ENCODE measurements around the gene ATP2B2.

Gene ATP2B2

DNA sequence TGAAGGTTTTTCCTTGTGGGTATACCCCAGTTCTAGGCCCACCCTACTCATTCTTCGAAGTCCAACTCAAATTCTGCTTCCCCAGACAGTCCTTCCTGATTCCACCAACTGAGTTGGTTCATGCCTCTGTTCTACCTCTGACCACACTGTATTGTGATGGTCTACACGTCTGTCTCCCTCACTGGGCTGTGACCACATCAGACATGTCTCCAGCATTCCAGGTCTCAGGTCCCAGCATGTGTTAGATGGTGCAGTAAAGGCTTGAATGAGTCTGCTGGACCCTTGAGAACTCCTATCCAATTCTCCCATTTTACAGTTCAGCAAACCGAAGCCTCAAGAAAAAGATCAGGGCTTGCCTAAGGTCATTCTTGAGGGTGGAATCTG is 2.8 kb upstream of the ATP2B2 start:
- no peaks in the 10 kb centered on the region for H3K4me1 ChIP-seq (ENCODE audit: control insufficient read depth, insufficient read depth, low read length)
- no peaks in the 10 kb centered on the region for H3K9me3 ChIP-seq (ENCODE audit: control insufficient read depth, low read length)
- no peaks in the 10 kb centered on the region for H3K36me3 ChIP-seq (ENCODE audit: control insufficient read depth, insufficient read depth, low read length)
- no peak overlapping the region for H3K4me3 ChIP-seq (ENCODE audit: low read length)
- no peak overlapping the region for H3K9ac ChIP-seq (ENCODE audit: low read length)
- peaks cover 29% of the 10 kb centered on the region for H3K27me3 ChIP-seq (ENCODE audit: control insufficient read depth, insufficient read depth, low read length)

DNA sequence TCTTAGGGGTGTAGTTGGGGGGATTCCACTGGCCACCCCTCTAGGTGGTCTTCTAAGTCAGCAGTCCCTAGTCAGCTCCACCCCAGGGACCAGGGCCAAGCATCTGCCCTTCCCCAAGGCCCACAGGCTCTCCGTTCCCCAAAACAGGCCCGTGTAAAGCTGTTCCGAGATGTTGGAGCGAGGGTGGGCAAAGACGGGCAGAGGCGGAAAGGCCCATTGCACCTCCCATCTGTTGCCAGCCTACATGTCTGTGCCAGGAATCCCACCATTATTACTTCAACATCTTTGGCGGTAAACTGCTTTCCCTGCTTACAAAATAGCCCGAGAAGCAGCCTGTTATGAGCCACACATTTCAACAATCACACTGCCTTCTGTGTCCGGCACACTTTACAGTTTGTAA is 1.9 kb upstream of the ATP2B2 start:
- no peaks in the 10 kb centered on the region for H3K4me1 ChIP-seq (ENCODE audit: control insufficient read depth, insufficient read depth, low read length)
- no peak overlapping the region for H3K9ac ChIP-seq (ENCODE audit: low read length)
- no peaks in the 10 kb centered on the region for H3K36me3 ChIP-seq (ENCODE audit: control insufficient read depth, insufficient read depth, low read length)
- H3K27me3 ChIP-seq (ENCODE audit: control insufficient read depth, insufficient read depth, low read length), result peaks cover 31% of the 10 kb centered on the region
- H3K9me3 ChIP-seq (ENCODE audit: control insufficient read depth, low read length), result no peaks in the 10 kb centered on the region
- H3K4me3 ChIP-seq (ENCODE audit: low read length), result no peak overlapping the region

DNA sequence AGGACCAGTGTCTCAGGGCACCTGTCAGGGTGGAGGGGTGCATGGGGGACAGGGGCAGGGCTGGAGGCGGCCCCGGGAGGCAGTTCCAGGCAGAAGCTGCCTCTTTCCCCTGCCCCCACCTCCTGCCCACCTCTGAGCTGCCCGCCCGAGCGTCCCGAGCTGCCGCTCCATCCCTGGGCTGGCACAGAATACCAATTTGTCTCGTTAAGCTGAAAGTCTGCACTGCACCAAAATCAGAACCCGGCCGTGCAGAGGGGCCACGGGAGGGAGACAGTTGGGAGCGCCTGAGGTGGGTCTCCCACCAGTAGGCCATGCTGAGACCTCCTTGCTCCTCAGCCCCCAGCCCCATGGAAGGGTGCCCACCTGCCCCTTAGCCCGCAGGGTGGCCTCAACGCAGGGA is 1.3 kb upstream of the ATP2B2 start:
- peaks cover 31% of the 10 kb centered on the region for H3K27me3 ChIP-seq (ENCODE audit: control insufficient read depth, insufficient read depth, low read length)
- no peak overlapping the region for H3K9ac ChIP-seq (ENCODE audit: low read length)
- H3K4me3 ChIP-seq (ENCODE audit: low read length), result no peak overlapping the region
- no peaks in the 10 kb centered on the region for H3K4me1 ChIP-seq (ENCODE audit: control insufficient read depth, insufficient read depth, low read length)
- H3K9me3 ChIP-seq (ENCODE audit: control insufficient read depth, low read length), result no peaks in the 10 kb centered on the region
- no peaks in the 10 kb centered on the region for H3K36me3 ChIP-seq (ENCODE audit: control insufficient read depth, insufficient read depth, low read length)

DNA sequence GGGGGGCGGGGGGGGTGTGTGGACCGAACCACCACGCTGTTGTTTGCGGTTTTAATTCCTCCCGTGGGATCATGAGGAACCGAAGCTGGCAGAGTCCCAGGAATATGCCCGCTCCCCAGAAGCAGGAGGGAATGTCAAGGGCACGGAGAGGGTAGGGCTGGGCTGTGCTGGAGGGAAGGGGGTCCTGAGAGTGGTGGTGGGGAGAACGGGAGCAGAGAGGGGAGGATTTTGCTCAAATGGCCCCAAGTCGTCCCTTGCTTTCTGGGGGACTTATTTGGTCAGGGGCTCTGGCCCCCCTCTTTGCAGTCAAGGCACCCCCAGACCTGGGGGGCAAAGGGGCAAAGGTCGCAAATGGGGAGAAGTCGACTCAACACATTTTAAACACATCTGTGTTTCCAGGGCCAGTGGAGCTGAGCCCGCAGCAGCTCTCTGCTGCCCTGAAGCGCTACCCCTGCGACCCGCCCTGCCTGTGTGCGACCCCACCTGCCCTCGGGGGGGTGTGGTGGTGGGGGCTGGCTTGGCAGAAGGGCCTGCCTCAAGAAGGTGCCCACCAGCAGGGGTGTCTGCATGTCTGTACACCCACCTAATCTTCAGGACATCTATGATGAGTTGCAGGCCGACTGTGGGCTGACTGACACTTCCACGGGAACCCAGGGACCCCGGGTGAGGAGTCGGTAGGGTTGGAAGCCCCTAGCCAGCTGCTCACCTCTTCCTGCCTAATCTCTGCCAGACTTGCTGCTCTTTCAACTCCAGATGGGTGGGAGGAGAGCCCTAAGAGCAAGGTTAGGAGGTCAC is 602 bp upstream of the ATP2B2 start:
- H3K4me3 ChIP-seq (ENCODE audit: low read length), result no peak overlapping the region
- H3K9me3 ChIP-seq (ENCODE audit: control insufficient read depth, low read length), result no peaks in the 10 kb centered on the region
- H3K4me1 ChIP-seq (ENCODE audit: control insufficient read depth, insufficient read depth, low read length), result no peaks in the 10 kb centered on the region
- H3K27me3 ChIP-seq (ENCODE audit: control insufficient read depth, insufficient read depth, low read length), result peaks cover 31% of the 10 kb centered on the region
- H3K9ac ChIP-seq (ENCODE audit: low read length), result no peak overlapping the region
- H3K36me3 ChIP-seq (ENCODE audit: control insufficient read depth, insufficient read depth, low read length), result no peaks in the 10 kb centered on the region

DNA sequence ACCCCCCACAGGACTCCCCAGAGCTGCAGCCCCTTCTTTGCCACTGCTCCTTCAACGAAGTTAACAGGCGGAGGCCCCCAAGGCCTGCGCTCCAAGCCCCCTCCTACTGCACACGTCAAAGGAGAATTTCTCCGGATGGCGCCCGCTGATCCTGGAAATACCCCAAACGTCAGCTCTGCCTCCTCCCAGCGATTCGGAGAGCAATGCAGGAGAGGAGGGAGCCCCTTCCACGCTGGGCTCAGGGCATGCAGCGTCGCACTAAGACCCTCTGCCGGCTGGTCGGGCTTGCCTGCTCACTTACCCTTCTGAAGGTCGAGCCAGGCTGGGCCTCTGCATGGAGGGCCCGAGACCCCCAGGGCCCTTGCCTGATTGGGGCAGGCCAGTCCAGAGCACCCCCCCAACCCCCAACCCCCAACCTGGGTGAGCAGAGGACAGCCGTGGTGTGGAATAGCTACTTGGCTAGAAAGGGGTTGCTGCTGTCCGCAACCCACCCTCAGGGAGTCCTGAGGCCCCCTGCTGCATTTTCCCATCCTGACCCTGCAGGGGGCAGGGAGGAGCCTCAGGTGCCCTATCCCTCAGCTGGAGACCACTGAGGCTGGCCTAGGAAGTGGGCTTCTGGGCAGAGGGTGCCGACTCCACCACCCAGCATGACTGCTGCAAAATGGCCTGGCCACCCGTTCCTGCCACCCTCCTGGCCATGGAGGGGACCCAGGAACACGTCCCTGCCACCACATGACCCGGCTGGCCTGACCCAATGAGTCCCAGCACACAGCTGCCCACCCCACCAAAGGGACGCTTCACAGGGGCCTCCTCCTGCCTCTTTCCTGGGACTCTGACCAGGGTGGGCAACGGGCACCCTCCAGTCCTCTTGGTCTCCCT is 976 bp downstream of the ATP2B2 start:
- Histone ChIP-seq H3K27me3 (ENCODE audit: control insufficient read depth, insufficient read depth, low read length) (peaks cover 31% of the 10 kb centered on the region), H3K4me3 (ENCODE audit: low read length) (no peak overlapping the region), H3K36me3 (ENCODE audit: control insufficient read depth, insufficient read depth, low read length) (no peaks in the 10 kb centered on the region), H3K9me3 (ENCODE audit: control insufficient read depth, low read length) (no peaks in the 10 kb centered on the region), H3K4me1 (ENCODE audit: control insufficient read depth, insufficient read depth, low read length) (no peaks in the 10 kb centered on the region), H3K9ac (ENCODE audit: low read length) (no peak overlapping the region)

DNA sequence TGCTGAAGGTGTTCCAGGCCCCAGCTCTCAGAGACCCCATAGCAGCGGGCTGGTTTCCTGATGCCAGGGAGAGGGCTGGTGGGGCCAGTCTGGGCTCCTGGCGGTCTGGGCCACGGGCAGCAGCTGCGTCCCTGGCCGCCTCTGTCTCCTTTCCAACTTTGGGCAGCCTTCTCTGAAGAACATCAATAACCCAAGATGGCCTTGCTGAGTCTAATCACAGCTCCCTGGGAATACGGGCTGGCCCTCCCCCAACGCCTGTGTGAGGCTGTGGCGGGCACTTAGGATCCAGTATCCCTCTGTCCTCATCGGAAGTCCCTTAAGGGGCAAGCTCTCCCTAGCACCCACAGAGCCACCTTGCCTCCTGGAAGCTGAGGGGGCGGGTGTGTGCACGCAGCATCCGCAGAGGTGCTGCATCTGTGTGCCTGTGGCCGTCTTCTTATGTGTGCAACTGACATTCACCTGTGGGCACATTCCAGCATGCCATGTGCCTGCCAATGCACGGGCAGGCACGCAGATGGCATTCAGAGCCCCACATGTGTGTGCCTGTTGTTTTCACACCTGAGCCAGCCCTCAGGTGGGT is 2.1 kb downstream of the ATP2B2 start:
- no peaks in the 10 kb centered on the region for H3K4me1 ChIP-seq (ENCODE audit: control insufficient read depth, insufficient read depth, low read length)
- no peaks in the 10 kb centered on the region for H3K36me3 ChIP-seq (ENCODE audit: control insufficient read depth, insufficient read depth, low read length)
- H3K27me3 ChIP-seq (ENCODE audit: control insufficient read depth, insufficient read depth, low read length), result peaks cover 31% of the 10 kb centered on the region
- H3K4me3 ChIP-seq (ENCODE audit: low read length), result no peak overlapping the region
- no peak overlapping the region for H3K9ac ChIP-seq (ENCODE audit: low read length)
- H3K9me3 ChIP-seq (ENCODE audit: control insufficient read depth, low read length), result no peaks in the 10 kb centered on the region

DNA sequence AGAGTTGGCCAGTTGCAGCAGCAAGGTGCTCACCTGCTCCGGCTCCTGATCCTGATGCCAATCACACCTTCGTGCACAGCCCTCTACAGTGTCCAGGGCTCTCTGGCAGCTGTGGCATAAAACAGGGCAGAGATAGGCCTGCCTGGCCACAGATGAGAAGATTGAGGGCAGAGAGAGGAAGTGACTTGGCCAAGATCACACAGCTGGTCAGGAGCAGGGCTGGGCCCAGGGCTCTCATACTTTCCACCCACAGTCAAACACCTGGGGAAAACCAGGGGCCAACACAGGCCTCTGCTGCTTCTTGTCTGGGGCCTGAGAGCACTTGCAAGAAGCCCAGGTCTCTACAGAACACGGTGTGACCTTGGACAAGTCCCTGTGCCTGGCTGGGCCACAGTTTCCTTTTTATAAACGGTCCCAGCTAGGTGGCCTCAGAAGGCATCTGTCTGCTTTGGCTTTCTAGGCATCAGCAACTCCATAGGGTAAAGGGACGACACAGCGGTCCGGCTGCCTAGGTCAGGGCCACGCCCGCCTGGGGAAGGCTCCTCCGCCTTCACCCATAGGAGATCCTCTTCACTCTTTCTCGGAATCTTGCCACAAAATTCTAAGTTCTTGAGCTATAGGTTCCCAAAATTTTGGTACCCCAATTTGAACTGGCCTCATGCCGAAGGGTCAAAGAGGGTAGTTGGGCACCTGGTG is 3.1 kb downstream of the ATP2B2 start:
- H3K9me3 ChIP-seq (ENCODE audit: control insufficient read depth, low read length), result no peaks in the 10 kb centered on the region
- H3K27me3 ChIP-seq (ENCODE audit: control insufficient read depth, insufficient read depth, low read length), result peaks cover 31% of the 10 kb centered on the region
- H3K36me3 ChIP-seq (ENCODE audit: control insufficient read depth, insufficient read depth, low read length), result no peaks in the 10 kb centered on the region
- H3K4me1 ChIP-seq (ENCODE audit: control insufficient read depth, insufficient read depth, low read length), result no peaks in the 10 kb centered on the region
- H3K4me3 ChIP-seq (ENCODE audit: low read length), result no peak overlapping the region
- no peak overlapping the region for H3K9ac ChIP-seq (ENCODE audit: low read length)

DNA sequence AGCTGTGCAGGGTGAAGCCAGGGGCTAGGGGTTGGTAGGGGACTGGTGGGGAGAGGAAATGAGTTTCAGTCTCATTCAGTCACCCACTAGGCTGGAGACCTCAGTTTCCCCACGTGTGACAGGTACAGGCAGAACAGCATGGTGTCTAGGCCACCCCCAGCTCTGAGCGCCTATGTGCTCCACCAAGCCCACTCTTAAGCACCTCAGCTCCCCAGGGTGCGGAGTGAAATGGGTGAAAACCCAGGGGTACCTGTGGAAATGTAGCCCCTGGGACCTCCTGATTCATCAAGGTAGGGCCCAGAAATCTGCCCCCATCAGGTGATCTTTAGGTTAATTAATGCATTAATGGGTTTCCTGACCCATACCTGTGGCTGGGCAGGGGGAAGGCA is 3.7 kb downstream of the ATP2B2 start:
- no peaks in the 10 kb centered on the region for H3K9me3 ChIP-seq (ENCODE audit: control insufficient read depth, low read length)
- H3K4me3 ChIP-seq (ENCODE audit: low read length), result no peak overlapping the region
- no peaks in the 10 kb centered on the region for H3K36me3 ChIP-seq (ENCODE audit: control insufficient read depth, insufficient read depth, low read length)
- H3K27me3 ChIP-seq (ENCODE audit: control insufficient read depth, insufficient read depth, low read length), result peaks cover 26% of the 10 kb centered on the region
- H3K4me1 ChIP-seq (ENCODE audit: control insufficient read depth, insufficient read depth, low read length), result no peaks in the 10 kb centered on the region
- no peak overlapping the region for H3K9ac ChIP-seq (ENCODE audit: low read length)

DNA sequence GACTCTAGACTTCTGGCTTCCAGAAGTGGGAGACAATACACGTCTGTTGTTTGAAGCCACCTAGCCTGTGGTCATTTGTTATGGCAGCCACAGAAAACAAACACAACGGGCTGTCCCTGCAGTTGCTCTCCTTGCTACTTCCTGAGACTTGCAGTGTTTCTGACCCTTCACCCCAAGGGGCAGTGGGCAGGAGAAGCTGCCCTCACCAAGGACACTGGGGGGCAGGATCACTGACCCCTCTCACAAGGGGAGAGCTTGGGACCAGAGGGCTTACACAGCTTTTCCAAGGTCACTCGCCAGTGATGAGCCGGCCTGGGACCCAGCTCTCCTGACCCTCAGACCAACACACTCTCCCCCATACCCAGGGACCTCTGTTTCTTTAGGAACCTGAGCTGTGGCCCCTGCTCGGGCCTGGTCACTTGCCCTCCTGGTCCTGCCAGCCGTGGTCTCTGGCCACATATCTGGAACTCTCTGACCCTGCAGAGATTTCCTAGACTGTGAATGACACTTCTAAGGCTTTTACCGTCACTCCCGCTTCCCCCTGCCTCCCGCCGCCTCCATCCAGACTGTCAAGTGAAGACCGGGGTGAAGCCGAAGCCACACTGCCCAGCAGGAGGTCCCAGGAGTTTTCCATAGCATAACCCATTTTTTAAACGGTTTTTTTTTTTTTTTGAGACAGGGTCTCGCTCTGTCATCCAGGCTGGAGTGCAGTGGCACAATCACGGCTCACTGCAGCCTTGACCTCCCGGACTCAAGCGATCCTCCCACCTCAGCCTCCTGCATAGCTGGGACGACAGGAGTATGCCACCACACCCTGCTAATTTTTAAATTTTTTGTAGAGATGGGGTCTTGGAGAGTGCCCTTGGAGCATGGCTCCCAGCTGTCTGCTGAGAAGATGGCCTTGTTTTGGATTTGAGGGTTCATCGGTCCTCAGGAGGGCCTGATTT is 4.4 kb downstream of the ATP2B2 start:
- no peaks in the 10 kb centered on the region for H3K4me1 ChIP-seq (ENCODE audit: control insufficient read depth, insufficient read depth, low read length)
- no peak overlapping the region for H3K9ac ChIP-seq (ENCODE audit: low read length)
- H3K9me3 ChIP-seq (ENCODE audit: control insufficient read depth, low read length), result no peaks in the 10 kb centered on the region
- no peaks in the 10 kb centered on the region for H3K36me3 ChIP-seq (ENCODE audit: control insufficient read depth, insufficient read depth, low read length)
- peaks cover 19% of the 10 kb centered on the region for H3K27me3 ChIP-seq (ENCODE audit: control insufficient read depth, insufficient read depth, low read length)
- no peak overlapping the region for H3K4me3 ChIP-seq (ENCODE audit: low read length)

DNA sequence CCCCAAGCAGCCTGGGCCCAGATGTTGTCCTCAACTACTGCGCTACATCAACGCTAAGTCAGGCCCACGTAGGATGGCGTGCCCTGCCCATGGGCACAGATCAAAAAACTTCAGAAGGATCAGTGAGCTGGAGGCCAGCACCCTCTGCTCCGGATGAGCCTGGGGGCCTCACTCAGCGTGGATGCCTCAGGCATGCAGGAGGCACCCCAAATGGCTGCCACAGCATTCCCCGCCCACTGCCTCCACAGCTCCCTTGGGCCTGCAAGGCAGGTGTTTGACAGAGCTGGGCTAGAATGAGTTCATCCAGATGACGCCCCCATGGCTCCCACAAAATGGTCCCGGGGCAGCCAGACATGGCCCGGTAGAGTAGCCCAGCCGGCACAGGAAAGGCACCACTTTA is 7.1 kb downstream of the ATP2B2 start:
- no peak overlapping the region for H3K9ac ChIP-seq (ENCODE audit: low read length)
- no peaks in the 10 kb centered on the region for H3K36me3 ChIP-seq (ENCODE audit: control insufficient read depth, insufficient read depth, low read length)
- no peaks in the 10 kb centered on the region for H3K9me3 ChIP-seq (ENCODE audit: control insufficient read depth, low read length)
- no peaks in the 10 kb centered on the region for H3K4me1 ChIP-seq (ENCODE audit: control insufficient read depth, insufficient read depth, low read length)
- H3K4me3 ChIP-seq (ENCODE audit: low read length), result no peak overlapping the region
- peaks cover 6% of the 10 kb centered on the region for H3K27me3 ChIP-seq (ENCODE audit: control insufficient read depth, insufficient read depth, low read length)

DNA sequence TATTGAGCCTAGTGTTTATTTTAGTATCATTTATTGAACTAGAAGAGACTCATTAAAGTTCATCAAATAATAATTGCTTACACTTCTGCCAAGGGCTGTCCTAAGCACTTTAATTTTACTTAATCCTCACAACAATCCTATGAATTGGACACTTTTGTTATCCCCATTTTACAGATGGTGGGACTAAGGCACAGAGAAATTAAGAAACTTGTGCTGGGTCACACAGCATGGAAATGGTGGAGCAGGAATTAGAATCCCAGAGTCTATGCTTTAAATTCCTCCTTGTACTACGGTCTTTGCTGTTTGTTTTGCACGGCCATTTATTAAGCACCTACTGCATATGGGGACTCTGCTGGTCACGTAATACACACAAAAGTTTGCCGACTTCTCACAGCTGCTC is 7.9 kb downstream of the ATP2B2 start:
- no peaks in the 10 kb centered on the region for H3K9me3 ChIP-seq (ENCODE audit: control insufficient read depth, low read length)
- H3K4me1 ChIP-seq (ENCODE audit: control insufficient read depth, insufficient read depth, low read length), result no peaks in the 10 kb centered on the region
- H3K36me3 ChIP-seq (ENCODE audit: control insufficient read depth, insufficient read depth, low read length), result no peaks in the 10 kb centered on the region
- H3K4me3 ChIP-seq (ENCODE audit: low read length), result no peak overlapping the region
- H3K9ac ChIP-seq (ENCODE audit: low read length), result no peak overlapping the region
- H3K27me3 ChIP-seq (ENCODE audit: control insufficient read depth, insufficient read depth, low read length), result no peaks in the 10 kb centered on the region
